Measurements from ENCODE around the gene FEM1C. TPM values are rescaled to one million over a fixed set of nuclear protein-coding genes. Genes with fewer than 3 reads are reported as not detected.

The FEM1C gene
- total and polyA plus RNA-seq, 2 of the 4 experiments (the other 2 are of a cell fraction): 6.3 to 21.5 TPM

GRCh38 chr5:115494570-115495289 lies 49.8 kb downstream of the FEM1C start:
- no peak for DNase-seq
- H3K27ac ChIP-seq (ENCODE audit: insufficient read depth, low read length): no peak overlapping the region
- dilution Hi-C loops (cut with HindIII; ENCODE audit: low sequenced_read_pairs, unreplicated experiment) (no loop called here), intact Hi-C loops (cut with micrococcal nuclease) (no loop called here), in situ Hi-C loops (cut with MboI; ENCODE audit: low sequenced_read_pairs) (no loop called here)
- no peak for ATAC-seq (ENCODE audit: low read depth)
- H3K4ac ChIP-seq (ENCODE audit: low read depth, low read length): no peak overlapping the region
- no peak overlapping the region for H2BK20ac ChIP-seq (ENCODE audit: low read depth, low read length)
- H3K18ac ChIP-seq (ENCODE audit: low read depth, low read length): no peak overlapping the region
- no peak overlapping the region for H2AK9ac ChIP-seq (replicated peaks; ENCODE audit: low read depth, low read length, poor library complexity)
- 40% methylated on average over 1 of the region's 6 CpGs; no CpG with 5 or more reads in 1 of the 2 experiments for WGBS, 2 experiments (ENCODE audit: extremely low coverage in 2 of 2, insufficient read length in 1 of 2)
- H3K14ac ChIP-seq (replicated peaks; ENCODE audit: low read depth, low read length): no peak overlapping the region
- no peak overlapping the region for H4K91ac ChIP-seq (ENCODE audit: insufficient read depth, low read depth, low read length)
- no peak overlapping the region for H2AFZ ChIP-seq (replicated peaks; ENCODE audit: low read length, poor library complexity)
- H3K9me1 ChIP-seq (ENCODE audit: insufficient read depth, low read length): no peaks in the 10 kb centered on the region
- H3K9ac ChIP-seq (ENCODE audit: low read depth, low read length): no peak overlapping the region
- no peak overlapping the region for H2BK15ac ChIP-seq (ENCODE audit: low read depth, low read length)
- ChIA-PET POLR2A (ENCODE audit: unreplicated experiment) (no interaction called here), CTCF (no interaction called here)
- H3K27me3 ChIP-seq (ENCODE audit: control insufficient read depth, insufficient read depth, low read length): peaks cover 2% of the 10 kb centered on the region; the same call in 1 of the 2 replicates
- BruUV-seq (replicated peaks): no TSS peak
- no peak overlapping the region for H2BK120ac ChIP-seq (ENCODE audit: low read depth, low read length)
- H3K79me1 ChIP-seq (ENCODE audit: low read depth in 1 of 2, low read length in 2 of 2): no peaks in the 10 kb centered on the region
- H2BK5ac ChIP-seq (ENCODE audit: low read depth, low read length, poor library complexity, severe bottlenecking): no peak overlapping the region
- no peak overlapping the region for H3K4me2 ChIP-seq (ENCODE audit: low read depth, low read length)
- H3K4me1 ChIP-seq (ENCODE audit: control insufficient read depth, insufficient read depth, low read length): no peaks in the 10 kb centered on the region
- no peaks in the 10 kb centered on the region for H3K9me3 ChIP-seq (ENCODE audit: control insufficient read depth, insufficient read depth, low read length)
- no peak overlapping the region for H3K4me3 ChIP-seq (ENCODE audit: insufficient read depth, low read depth, low read length)
- no peak overlapping the region for H2AK5ac ChIP-seq (ENCODE audit: low read depth, low read length)
- H3K36me3 ChIP-seq (ENCODE audit: control insufficient read depth, insufficient read depth, low read length): no peaks in the 10 kb centered on the region
- H4K20me1 ChIP-seq (ENCODE audit: insufficient read depth, low read length): no peaks in the 10 kb centered on the region
- H4K5ac ChIP-seq (ENCODE audit: low read depth, low read length): no peak overlapping the region
- H3K56ac ChIP-seq (ENCODE audit: extremely low read depth, insufficient read depth, low read length): no peak overlapping the region
- no peak overlapping the region for H3K23ac ChIP-seq (ENCODE audit: low read depth, low read length)
- TF ChIP-seq NFE2L2 (IDR thresholded peaks at IDR 0.05; ENCODE audit: low read depth, low read length) (no peak), RCOR1 (IDR thresholded peaks at IDR 0.05; ENCODE audit: insufficient replicate concordance, low read length) (no peak), POLR2A (IDR thresholded peaks at IDR 0.05; ENCODE audit: low read depth, low read length) (no peak), ELK1 (IDR thresholded peaks at IDR 0.05; ENCODE audit: borderline replicate concordance, low read depth, low read length) (no peak)
- no peak overlapping the region for H4K8ac ChIP-seq (ENCODE audit: low read depth in 2 of 2, low read length in 2 of 2)
